Measurements from ENCODE around the gene UNC5CL. TPM values are rescaled to one million over a fixed set of nuclear protein-coding genes. Genes with fewer than 3 reads are reported as not detected.
"Not testable (repeated sequence)": the region's sequence is repeated elsewhere in the genome, so short reads cannot be mapped to it uniquely, and the experiment has no call there.

The UNC5CL gene
- total and polyA plus RNA-seq, 2 of the 8 experiments (the other 6 are each of a cell fraction or from before 2014, with no cell fraction given), result 1.3 to 1.7 TPM

DNA sequence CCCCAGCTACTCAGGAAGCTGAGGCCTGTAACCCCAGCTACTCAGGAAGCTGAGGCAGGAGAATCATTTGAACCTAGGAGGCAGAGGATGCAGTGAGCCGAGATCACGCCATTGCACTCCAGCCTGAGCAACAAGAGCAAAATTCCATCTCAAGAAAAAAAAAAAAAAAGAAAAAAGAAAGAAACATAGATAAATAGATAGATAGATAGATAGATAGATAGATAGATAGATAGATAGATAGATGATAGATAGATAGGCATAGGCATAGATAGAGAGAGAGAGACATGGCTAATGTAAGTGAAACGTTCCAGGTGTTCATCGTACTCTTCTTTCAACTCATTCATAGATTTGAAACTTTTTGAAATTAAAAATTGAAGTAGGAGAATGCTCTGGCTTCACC lies 32.0 kb downstream of the UNC5CL start:
- H2BK120ac ChIP-seq (replicated peaks; ENCODE audit: low read depth, low read length); H3K4ac ChIP-seq (replicated peaks; ENCODE audit: insufficient read length, low read depth, low read length); H3K27ac ChIP-seq (ENCODE audit: low read depth, low read length); H4K5ac ChIP-seq (ENCODE audit: insufficient read length, low read depth, low read length); H2AFZ ChIP-seq (ENCODE audit: low read length); H2AK5ac ChIP-seq (ENCODE audit: low read depth, low read length); FAIRE-seq; H4K8ac ChIP-seq (ENCODE audit: extremely low read depth, insufficient read depth, low read length); H3K79me2 ChIP-seq (ENCODE audit: control insufficient read depth in 1 of 2, insufficient read depth in 2 of 2, low read length in 2 of 2); H3K4me2 ChIP-seq (ENCODE audit: insufficient read depth in 1 of 2, low read depth in 2 of 2, low read length in 2 of 2); H3K23me2 ChIP-seq (ENCODE audit: low read depth, low read length); H3K18ac ChIP-seq (ENCODE audit: extremely low read depth, low read length); POLR2A ChIA-PET (ENCODE audit: partially characterized antibody); H2BK12ac ChIP-seq (ENCODE audit: low read depth, low read length); H3K9me3 ChIP-seq (ENCODE audit: insufficient read depth in 2 of 2, low read depth in 1 of 2, low read length in 1 of 2); H3K23ac ChIP-seq (ENCODE audit: insufficient read length); H3K14ac ChIP-seq (ENCODE audit: insufficient read length); DNase-seq (ENCODE audit: low read depth in 1 of 2, low spot score in 2 of 2); H2BK20ac ChIP-seq (ENCODE audit: low read length); H3K36me3 ChIP-seq (ENCODE audit: control insufficient read depth in 2 of 4, insufficient read depth in 4 of 4, low read length in 3 of 4); H2BK5ac ChIP-seq (ENCODE audit: low read depth, low read length); H3K79me1 ChIP-seq (ENCODE audit: low read depth, low read length); CTCF ChIA-PET (ENCODE audit: partially characterized antibody); H3K9ac ChIP-seq (replicated peaks in 1 of 4; ENCODE audit: extremely low read depth in 1 of 4, low read depth in 3 of 4, low read length in 3 of 4); H2BK15ac ChIP-seq (ENCODE audit: low read length); H4K91ac ChIP-seq (replicated peaks; ENCODE audit: insufficient read length, low read length); H3K4me1 ChIP-seq (replicated peaks in 1 of 4; ENCODE audit: control insufficient read depth in 3 of 4, insufficient read depth in 4 of 4, low read length in 3 of 4); H3K27me3 ChIP-seq (replicated peaks in 1 of 4; ENCODE audit: control insufficient read depth in 3 of 4, extremely low read depth in 1 of 4, insufficient read depth in 3 of 4, low read length in 3 of 4); H3K4me3 ChIP-seq (ENCODE audit: extremely low read depth in 1 of 4, insufficient read depth in 2 of 4, low read depth in 3 of 4, low read length in 4 of 4); H4K20me1 ChIP-seq (replicated peaks in 1 of 2; ENCODE audit: control insufficient read depth in 1 of 2, insufficient read depth in 2 of 2, low read length in 2 of 2): not testable (repeated sequence)
- WGBS, 2 experiments (ENCODE audit: extremely low coverage in 1 of 2, insufficient coverage in 1 of 2, insufficient read length in 1 of 2, insufficient replicate concordance in 2 of 2, low coverage in 1 of 2, low lambda C conversion rate in 2 of 2, missing lambda C conversion rate in 1 of 2), result 90% methylated on average over 3 of the region's 4 CpGs; no CpG with 5 or more reads in 1 of the 2 experiments
- peak overlapping the region; percentile 9 for H3K56ac ChIP-seq (replicated peaks; ENCODE audit: insufficient read length, low read depth, low read length)

All from H1 (cell line).